Upper lobe of left lung (tissue), 4 donors: ENCODE results near the gene PHF8.

Experiments
- POLR2A ChIP-seq, 4 donors: fragments of 450-650 bp; IDR thresholded peaks; one replicate each; pipeline ENCODE4 v1.5.1; 2016 to 2017; ENCODE audit warnings: antibody characterized with exemption in 4 of 4, mild to moderate bottlenecking in 2 of 4
- TF ChIP-seq, protein P1 (sequence below), 6 experiments: fragments of 450-650 bp in 4 of 6; fragments of 200-600 bp in 2 of 6; sonication (generic) in 2 of 6; IDR thresholded peaks; one replicate each; pipeline ENCODE4 v1.5.1; 2016 to 2019; ENCODE audit warnings: antibody characterized with exemption in 6 of 6

DNA sequence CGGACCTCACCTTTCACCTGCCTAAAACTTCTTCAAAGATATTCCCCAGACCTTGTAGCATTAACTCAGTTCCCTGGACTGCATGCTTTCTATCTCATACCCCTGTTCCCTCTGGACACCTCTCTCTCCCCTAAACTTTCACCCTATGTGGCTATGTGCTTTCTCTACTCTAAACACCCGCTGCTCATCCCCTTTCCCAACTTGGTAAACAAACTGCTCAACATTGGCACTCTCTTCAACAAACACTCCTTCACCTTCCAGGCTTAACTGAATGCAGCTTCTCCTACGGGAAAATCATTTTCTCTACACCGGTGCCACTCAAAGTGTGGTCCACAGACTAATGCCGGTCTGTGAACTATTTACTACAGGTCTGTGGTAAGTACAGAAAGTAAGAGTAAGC is 19.9 kb downstream of the PHF8 start:
- TF ChIP-seq, protein P1, sequence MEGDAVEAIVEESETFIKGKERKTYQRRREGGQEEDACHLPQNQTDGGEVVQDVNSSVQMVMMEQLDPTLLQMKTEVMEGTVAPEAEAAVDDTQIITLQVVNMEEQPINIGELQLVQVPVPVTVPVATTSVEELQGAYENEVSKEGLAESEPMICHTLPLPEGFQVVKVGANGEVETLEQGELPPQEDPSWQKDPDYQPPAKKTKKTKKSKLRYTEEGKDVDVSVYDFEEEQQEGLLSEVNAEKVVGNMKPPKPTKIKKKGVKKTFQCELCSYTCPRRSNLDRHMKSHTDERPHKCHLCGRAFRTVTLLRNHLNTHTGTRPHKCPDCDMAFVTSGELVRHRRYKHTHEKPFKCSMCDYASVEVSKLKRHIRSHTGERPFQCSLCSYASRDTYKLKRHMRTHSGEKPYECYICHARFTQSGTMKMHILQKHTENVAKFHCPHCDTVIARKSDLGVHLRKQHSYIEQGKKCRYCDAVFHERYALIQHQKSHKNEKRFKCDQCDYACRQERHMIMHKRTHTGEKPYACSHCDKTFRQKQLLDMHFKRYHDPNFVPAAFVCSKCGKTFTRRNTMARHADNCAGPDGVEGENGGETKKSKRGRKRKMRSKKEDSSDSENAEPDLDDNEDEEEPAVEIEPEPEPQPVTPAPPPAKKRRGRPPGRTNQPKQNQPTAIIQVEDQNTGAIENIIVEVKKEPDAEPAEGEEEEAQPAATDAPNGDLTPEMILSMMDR (IDR thresholded peaks at IDR 0.05), result no peak
- no peak for TF ChIP-seq POLR2A (IDR thresholded peaks at IDR 0.05)
